Left colon (tissue), 2 donors: ENCODE measurements around the gene TSC2. TPM values are rescaled to one million over a fixed set of nuclear protein-coding genes. Genes with fewer than 3 reads are reported as not detected.
A peak's percentile ranks its signal among the peaks of the same experiment; 100 is the strongest.
"Not testable (repeated sequence)": the region's sequence is repeated elsewhere in the genome, so short reads cannot be mapped to it uniquely, and the experiment has no call there.

Experiments
- ATAC-seq: fragments of 200-7000 bp; cut with Tn5 transposase; one replicate; pipeline ENCODE4 v1.9.1; 2020; ENCODE audit warnings: mild to moderate bottlenecking, moderate library complexity
- DNase-seq, 2 donors: peaks; one replicate each; pipeline ENCODE4 v3.0.0-alpha.2; 2020
- intact Hi-C, 2 donors: fragments of 100-400 bp; cut with DNase I in 1 of 2; cut with micrococcal nuclease in 1 of 2; formaldehyde crosslinking; loops; one replicate each; pipeline versions ENCODE4 v1.11.2 to v1.14.0; 2022; cut with DNase I, micrococcal nuclease
- total RNA-seq, 2 donors: library from RNA; stranded (reverse); fragmentation: NEBNext Ultra II Directional; extraction: Animal tissue kit (Norgen Biotek cat#: 25700); gene quantifications; one replicate each; pipeline ENCODE4 v1.2.1, GENCODE V29; 2021
- donor health status: DM: no; HTN: no; CAD: no.
- donor health status: DM: yes; HTN: yes; CAD: no.

The TSC2 gene
- total RNA-seq, 2 donors from 2014 or later, result 115 to 118 TPM

DNA sequence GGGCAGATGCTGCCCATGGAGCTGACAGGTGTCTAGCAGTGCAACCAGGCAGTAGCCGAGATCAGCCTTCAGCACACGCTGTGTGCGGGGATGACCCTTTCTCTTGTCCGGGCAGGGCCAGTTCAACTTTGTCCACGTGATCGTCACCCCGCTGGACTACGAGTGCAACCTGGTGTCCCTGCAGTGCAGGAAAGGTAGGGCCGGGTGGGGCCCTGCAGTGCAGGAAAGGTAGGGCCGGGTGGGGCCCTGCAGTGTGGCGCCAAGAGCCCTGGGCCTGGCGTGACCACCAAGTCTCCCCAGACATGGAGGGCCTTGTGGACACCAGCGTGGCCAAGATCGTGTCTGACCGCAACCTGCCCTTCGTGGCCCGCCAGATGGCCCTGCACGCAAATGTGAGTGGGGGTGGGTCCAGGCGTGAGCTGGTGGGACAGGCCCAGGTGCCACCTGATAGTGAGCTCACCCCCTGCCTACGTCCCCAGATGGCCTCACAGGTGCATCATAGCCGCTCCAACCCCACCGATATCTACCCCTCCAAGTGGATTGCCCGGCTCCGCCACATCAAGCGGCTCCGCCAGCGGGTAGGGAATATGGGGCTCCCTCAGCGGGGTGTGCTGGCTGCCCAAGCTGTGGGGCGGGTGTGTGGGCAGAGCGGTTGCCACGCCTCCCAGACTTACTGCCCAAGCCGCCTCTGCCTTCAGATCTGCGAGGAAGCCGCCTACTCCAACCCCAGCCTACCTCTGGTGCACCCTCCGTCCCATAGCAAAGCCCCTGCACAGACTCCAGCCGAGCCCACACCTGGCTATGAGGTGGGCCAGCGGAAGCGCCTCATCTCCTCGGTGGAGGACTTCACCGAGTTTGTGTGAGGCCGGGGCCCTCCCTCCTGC lies 40.2 kb downstream of the TSC2 start:
- intact Hi-C loops, result no loop called here
- DNase-seq, result peak in 1 of 2 donors; percentile 49
- no peak for ATAC-seq

DNA sequence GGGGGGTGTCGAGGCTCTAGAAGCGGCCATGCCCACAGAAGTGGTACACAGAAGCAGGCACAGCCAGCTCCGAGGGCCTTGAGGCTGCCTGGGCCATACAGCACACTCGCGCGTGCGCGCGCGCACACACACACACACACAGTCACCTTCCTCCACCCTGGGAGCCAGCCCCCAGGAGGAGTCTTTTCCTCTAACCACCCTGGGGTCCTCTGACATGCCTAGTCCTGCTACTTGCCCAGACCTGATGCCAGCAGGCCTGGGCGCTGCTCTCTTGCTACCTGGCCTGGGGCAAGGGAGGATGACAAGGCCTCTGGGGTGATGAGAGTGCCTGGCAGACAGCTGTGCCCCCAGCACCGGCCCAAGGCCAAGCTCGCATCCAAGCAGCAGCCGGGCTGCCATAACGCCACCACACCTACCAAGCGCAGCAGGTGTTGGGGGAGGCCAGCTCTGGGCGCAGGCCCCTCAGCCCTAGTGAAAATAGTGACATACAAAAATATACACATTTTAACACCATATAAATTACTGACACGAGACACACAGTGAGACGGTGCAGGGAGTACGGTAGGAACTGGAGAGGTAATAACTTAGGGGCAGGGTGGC lies 41.1 kb downstream of the TSC2 start:
- DNase-seq (no peak), ATAC-seq (no peak)
- intact Hi-C loops, result no loop called here

DNA sequence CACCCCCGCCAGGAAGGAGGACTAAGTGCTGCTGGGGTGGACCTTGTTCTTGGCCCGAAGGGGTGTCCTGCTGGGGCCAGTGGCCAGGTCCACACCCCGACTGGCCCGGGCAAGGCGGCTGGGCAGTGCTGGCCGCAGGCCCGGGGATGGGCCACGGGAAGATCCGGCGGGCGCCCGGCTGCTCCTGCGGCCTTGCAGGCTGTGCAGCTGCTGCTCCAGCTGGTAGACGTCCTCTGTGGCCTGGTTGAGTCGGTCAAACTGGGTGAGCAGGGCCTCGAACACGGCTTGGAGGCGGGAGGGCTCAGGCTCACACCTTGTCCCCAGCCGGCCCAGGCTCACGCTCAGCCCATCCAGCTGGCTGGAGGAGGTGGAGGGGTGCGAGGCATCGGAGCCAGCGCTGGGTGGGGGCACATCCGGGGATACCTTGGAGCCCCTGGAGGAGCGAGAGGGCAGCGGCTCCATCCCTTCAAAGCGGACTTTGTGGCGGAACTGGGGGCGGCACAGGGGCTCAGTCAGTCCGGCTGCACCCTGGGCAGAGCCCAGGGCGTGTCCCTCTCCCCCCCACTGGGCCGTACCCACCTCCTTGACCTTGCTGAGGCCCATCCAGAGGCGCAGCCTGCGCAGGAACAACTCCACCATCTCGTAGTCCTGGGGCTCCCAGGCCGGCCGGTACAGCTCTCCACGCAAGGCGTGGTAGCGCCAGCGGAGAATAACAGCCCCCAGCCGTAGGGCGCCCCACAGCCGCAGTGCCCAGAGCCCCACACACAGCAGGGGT lies 42.1 kb downstream of the TSC2 start:
- DNase-seq, result peak in 1 of 2 donors; percentile 36

DNA sequence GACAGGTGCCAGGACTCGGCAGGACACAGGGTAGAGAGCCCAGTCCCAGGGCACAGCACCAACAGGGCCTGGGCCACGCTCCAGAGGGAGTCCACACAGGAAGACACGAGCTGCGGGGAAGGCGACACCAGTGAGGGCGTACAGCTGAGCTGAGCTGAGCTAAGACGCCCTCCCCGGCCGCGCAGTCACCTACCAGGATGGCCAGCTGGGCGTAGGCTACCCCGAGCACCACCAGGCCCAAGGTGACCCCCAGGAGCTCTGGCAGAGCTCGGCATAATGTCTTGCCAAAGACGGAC lies 42.6 kb downstream of the TSC2 start:
- peak; percentile 17 for ATAC-seq

More for the DNA sequence above, 42.1 kb downstream of the TSC2 start:
- ATAC-seq, result no peak
- intact Hi-C loops, result no loop called here

DNA sequence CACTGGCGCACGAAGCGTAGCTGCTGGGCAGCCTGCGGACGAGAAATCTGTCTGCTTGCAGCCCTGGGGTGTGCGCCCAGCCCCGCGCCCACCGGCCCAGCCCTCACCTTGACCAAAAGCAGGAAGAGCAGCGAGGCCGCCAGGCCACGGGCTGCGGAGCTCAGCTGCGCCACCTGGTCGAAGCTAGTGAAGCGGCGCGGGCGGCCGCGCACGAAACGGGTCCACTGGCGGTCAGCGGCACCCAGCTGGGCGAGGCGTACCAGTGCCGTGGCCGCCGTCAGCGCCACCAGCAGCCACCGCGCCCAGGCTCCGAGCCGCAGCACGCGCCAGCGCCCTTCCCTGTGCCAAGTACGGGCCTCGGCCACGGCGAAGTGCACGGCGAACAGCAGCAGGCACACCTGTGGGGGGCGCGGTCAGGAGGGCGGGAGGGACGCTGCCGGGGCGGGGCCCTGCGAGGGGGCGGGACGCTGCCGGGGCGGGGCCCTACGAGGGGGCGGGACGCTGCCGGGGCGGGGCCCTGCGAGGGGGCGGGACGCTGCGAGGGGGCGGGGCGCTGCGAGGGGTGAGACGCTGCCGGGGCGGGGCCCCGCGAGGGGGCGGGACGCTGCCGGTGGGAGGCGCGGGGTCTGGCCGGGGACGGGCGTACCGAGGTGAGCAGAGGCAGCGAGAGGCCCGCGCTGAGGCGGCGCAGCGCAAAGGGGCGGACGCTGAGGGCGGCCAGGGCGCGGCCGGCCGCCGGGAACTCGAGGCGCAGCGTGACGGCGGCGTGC lies 43.2 kb downstream of the TSC2 start:
- intact Hi-C loops, result no loop called here
- DNase-seq (peak; percentile 89), ATAC-seq (peak; percentile 69)

More for the DNA sequence above, 42.6 kb downstream of the TSC2 start:
- DNase-seq, result no peak
- intact Hi-C loops, result no loop called here

DNA sequence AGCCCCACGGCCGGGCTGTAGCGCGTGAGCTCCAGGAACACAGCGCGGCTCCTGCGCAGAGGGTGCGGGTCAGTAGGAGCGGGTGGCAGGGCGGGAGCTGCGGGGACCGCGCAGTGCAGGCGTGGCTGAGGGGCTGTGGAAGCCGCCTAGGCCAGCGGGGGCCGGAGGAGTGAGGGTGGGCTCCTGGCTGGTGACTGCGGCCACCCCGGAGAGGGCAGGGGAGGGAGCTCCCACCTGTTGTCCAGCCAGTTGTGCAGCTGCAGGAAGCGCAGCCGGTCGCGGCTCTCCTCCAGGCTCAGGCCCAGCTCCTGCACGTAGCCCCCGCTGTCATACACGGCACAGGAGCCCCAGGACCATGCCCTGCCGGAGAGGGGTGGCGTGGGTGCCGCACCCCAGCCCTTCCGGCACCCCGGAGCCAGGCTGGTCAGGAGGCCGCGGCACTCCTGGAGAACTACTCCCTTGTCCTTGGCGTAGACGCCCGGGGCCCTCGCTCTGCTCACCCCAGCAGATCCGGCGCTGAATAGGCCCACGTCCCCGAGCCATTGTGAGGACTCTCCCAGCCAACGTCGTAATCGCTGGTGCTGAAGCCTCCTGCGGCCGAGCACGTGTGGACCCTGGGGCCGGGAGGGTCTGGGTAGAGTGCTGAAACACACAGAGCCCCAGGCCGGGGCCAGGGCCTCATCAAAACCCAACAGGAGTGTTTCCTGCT lies 43.9 kb downstream of the TSC2 start:
- DNase-seq (peak in 1 of 2 donors; percentile 44), ATAC-seq (peak; percentile 6)
- intact Hi-C loops, result no loop called here

DNA sequence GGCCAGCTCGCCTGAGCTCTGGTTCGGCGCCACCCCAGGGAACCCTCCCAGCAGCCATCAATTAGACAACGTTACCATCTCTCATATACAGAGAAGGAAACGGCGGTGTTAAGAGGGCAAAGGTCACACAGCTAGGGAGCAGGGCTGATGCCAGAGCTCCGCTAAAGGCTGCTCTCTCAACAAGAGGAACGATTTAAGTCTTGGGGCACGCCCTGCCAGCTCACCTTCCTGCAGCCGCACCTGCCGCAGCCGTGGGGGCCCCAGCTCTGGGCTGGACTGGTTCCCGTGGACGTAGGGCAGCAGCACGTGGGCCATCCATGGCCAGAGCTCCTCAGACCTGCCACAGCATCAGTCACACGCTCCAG lies 44.5 kb downstream of the TSC2 start:
- DNase-seq, result peak; percentile 81 to 88
- ATAC-seq, result peak; percentile 49
- intact Hi-C loops, result no loop called here

DNA sequence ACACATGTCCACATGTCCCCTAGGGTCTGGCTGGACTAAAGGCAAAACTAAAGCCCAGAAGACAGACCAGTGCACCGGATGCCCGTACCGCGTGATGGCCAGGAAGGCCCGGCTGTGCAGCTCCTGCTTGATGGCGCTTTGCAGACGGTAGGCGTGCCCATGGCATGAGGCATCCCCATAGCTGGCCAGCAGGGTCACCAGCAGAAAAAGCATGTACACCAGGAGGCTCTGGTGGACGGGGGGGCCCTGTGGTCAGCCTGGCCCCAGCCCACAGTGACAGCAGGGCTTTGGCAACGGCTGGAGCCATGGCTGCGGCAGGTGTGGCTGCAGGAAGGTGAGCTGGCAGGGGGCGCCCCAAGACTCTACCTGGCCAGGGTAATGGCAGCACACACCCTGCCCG lies 45.1 kb downstream of the TSC2 start:
- ATAC-seq (no peak), DNase-seq (no peak)
- intact Hi-C loops, result no loop called here

DNA sequence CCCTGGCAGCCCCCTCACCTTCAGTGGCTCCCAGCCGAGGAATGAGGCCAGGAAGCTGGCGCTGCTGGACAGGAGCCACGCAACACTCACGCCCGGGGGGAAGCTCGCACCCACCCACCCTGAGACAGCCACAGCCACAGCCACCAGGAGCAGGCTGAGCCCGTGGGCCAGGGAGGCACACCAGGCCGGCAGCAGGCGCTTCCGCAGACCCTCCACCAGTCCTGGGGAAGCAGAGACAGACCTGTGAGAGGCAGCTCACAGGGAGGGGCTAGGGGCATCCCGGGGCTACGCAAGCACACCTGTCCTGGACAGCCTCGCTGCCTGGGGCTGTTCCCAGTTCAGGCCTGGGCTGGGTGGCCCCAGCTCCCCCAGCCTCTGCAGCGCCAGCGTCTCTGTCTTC lies 46.0 kb downstream of the TSC2 start:
- ATAC-seq (no peak), DNase-seq (no peak)
- intact Hi-C loops, result no loop called here

DNA sequence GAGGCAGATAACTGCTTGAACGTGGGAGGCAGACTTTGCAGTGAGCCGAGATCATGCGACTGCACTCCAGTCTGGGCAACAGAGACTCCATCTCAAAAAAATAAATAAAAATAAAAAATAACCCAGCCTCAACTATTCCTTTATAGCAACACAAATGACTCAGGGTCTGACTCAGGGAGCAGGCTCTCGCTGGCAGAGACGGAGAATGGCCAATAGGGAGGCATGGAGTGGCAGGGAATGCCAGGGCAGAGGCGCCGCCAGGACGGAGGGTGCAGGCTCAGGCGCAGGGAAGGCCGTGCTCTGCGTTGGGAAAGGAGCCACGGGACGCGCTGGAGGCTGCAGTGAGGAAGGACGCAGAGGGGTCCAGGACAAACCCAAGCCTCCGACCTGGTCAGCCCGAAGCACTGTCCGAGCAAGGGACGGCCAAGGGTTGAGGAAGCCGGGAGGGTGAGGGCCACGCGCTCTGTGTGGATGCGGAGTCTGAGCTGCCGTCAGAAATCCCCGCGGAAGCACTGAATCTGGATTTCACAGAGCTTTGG lies 47.6 kb downstream of the TSC2 start:
- ATAC-seq, result no peak

DNA sequence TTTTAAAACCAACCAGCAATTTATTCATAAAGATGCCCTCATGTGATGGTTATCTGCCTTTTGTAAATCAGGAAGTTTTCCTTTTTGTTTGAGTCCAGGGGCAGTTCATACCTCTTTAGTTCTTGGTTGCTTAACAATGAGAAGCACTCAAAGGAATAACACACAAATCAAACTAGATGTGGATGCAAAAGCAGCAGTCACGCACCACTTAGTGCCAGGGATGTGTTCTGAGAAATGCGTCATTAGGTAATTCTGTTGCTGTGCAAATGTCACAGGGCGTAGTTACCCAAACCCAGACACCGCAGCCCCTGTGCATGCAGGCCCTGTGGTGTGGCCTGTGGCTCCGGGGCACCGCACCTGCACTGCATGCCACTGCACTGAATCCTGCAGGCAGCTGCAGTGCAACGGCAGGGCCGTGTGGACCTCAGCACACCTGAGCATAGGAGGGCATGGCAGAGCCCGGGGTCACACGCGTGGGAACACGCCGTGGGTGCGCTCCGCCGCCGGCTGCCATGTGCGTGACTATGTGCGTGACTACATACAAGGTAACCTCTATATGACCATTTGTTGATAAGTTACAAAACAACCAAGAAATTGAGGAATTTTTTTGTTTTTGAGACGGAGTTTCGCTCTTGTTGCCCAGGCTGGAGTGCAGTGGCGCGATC lies 48.3 kb downstream of the TSC2 start:
- DNase-seq (no peak), ATAC-seq (no peak)
- intact Hi-C loops, result no loop called here

More for the DNA sequence above, 47.6 kb downstream of the TSC2 start:
- intact Hi-C loops, result no loop called here
- no peak for DNase-seq

DNA sequence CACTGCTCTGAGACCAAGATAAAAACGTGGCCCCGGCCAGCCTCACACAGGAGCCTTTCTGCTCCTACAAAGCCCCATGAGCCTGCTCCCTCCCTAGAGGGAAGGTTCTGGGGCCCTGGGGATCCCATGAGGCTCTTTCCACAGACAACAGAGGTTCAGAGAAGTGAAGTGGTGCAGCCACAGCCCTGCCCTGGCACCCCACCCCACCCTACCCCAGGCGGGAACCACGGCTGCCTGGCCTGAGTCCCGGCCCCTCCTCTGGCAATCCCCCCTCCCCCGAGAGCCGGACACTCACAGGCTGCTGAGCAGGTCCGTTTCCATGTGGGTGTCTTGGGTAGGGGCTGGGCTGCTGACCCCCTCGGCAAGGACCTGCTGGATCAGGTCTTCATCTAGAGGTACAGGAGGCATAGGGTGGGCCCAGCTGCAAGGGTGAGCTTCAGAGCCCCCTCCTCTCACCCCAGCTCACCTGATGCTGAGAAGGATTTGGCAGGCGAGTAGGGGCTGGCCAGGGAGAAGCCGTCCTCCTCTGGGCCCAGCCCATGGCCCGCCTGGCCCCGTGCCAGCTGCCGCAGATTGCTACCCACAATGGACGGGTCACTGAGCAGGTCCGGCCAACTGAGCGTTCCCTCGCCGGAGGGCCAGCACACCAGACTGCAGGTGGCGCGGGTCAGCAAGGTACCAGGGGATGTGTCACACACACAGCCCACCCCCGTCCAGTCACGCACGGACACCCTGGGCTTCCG lies 49.2 kb downstream of the TSC2 start:
- intact Hi-C loops, result no loop called here
- no peak for ATAC-seq
- DNase-seq, result no peak

DNA sequence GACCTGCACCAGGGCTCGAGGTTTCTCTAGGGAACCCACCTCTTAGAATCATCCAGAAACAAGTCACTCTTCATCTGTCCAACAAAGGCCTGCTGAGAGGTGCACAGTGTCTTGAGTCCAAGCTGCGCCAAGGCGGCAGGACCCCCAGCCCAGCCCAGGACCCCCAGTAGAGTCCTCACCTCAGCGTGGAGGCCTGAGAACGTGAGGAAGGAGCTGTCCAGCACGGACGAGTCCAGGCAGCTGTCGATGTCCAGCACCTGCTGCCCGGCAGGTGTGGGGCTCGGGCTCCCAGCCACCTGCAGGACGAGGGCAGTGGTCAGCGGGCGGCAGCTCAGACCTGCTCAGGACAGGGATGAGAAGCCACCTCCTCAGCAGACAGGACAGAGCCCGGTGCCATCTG lies 49.9 kb downstream of the TSC2 start:
- ATAC-seq, intact Hi-C loops, DNase-seq: not testable (repeated sequence)

DNA sequence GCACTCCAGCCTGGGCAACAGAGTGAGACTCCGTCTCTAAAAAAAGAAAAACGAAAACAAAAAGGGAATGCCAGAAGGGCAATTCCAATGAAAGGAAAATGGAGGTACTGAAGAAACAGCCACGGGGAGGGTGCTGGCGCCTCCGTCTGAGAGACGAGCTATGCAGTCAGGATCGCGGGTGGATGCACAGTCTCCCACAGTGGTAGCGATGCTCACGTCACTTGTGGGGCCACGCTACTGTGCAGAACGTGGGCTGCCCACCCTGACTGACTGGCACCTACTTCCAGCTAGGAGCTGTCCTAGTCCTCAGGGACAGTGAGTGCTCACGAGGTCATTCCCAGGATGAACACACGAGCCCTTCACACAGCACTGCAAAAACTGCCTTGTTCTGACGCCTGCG lies 53.8 kb downstream of the TSC2 start:
- ATAC-seq, DNase-seq, intact Hi-C loops: not testable (repeated sequence)

DNA sequence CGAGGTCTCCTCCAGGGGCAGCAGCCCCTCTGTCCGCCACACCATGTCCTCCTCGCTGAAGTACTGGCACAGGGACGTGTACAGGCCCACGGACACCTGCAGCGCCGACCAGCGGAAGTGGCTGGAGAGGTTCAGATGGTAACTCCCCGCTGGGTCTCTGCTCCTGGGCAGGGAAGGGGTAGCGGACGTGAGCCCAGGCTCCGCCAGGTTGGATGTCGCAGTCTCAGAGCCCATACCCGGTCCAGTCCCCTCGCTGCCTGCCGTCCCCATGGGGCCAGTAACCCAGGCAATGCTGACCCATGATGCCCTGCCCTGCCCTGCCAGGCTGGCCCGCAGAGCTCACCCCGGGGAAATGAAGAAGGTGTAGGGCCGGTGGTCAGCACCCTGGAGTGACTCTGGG lies 54.7 kb downstream of the TSC2 start:
- DNase-seq, result no peak
- ATAC-seq, result no peak
- intact Hi-C loops, result no loop called here

DNA sequence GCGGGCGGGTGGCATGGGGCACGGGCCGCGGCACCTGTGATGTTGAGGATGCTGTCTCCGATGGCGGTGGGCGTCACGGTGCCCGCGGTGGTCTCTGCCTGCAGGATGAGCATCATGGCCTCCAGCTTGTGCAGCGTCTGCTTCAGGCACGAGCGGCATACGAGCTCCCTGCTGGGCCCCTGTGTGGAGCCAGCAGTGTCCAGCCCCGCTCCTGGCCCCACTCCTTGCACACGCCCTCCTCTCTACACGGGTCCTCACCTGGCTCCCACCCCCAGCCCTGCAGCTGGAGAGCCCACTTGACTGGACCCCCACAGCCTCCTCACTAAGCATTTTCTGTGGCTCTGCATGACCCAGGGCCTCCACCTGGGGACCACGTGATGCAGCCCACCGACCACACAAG lies 56.7 kb downstream of the TSC2 start:
- intact Hi-C loops, ATAC-seq, DNase-seq: not testable (repeated sequence)

DNA sequence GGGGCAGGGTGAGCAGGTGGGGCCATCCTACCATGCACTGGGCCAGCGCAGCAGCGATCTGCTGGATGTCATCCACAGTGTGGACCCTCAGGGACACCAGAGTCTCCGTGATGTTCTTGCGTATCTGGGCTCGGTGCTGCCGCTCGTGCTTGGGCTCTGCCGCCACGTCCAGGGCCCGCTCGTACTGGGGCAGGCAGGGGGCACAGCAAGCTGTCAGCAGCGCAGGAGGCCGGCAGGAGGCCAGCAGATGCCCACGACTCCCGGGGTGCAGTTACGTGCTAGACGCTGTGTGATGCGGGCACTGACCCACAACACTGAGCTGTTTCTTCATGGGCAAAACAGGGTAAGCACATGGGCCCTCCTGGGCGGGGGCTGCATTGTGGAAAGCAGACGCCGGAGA lies 57.5 kb downstream of the TSC2 start:
- ATAC-seq, DNase-seq, intact Hi-C loops: not testable (repeated sequence)
